SH-SY5Y (cell line): ENCODE measurements around the gene DDX43.

Experiments
- GATA2 ChIP-seq: IDR thresholded peaks from 2 replicates; pipeline ENCODE4 v1.6.1; 2011; ENCODE audit warnings: mild to moderate bottlenecking, low read depth, low read length
- GATA3 ChIP-seq: IDR thresholded peaks from 2 replicates; pipeline ENCODE4 v1.6.1; 2011; ENCODE audit warnings: low read depth, mild to moderate bottlenecking, low read length, moderate library complexity

- TF ChIP-seq GATA2 (no peak), GATA3 (no peak)
Observed at GRCh38 chr6:73391675-73392074, 3.0 kb upstream of the DDX43 start.
